H1 (cell line): Measurements from ENCODE around the gene ATF7IP. TPM values are rescaled to one million over a fixed set of nuclear protein-coding genes. Genes with fewer than 3 reads are reported as not detected.

Experiments used
- CTCF ChIA-PET: fragments of 300-600 bp; sonication (Branson Sonifier 250); formaldehyde crosslinking; loops from one replicate; lab custom pipeline; 2021; ENCODE audit not compliant: partially characterized antibody; lab: Charles Lee
- POLR2A ChIA-PET: fragments of 300-600 bp; sonication (Branson Sonifier 250); formaldehyde crosslinking; loops from one replicate; lab custom pipeline; 2021; ENCODE audit warnings: inconsistent platforms; ENCODE audit not compliant: partially characterized antibody; lab: Charles Lee
- DNase-seq, 2 experiments: peaks; one replicate each; pipeline versions ENCODE4 v3.0.0 to v3.0.0-alpha.2; 2010 to 2022; ENCODE audit warnings: low spot score in 2 of 2, low read depth in 1 of 2, mixed read lengths in 1 of 2
- FAIRE-seq: peaks from 2 replicates; lab custom pipeline; 2011; peaks lifted over from hg19 to GRCh38; lab: Jason Lieb, UNC
- H2AFZ ChIP-seq: 2 replicates; pipeline ENCODE4 v1.8.1; 2012; ENCODE audit warnings: low read length, inconsistent platforms
- H2AK5ac ChIP-seq: 2 replicates; pipeline ENCODE4 v1.6.1; 2013; ENCODE audit warnings: low read depth, low read length
- H2BK120ac ChIP-seq: replicated peaks from 2 replicates; pipeline ENCODE3; 2013; ENCODE audit warnings: low read depth, low read length, inconsistent platforms
- H2BK12ac ChIP-seq: 2 replicates; pipeline ENCODE4 v1.6.1; 2013; ENCODE audit warnings: low read depth, low read length
- H2BK15ac ChIP-seq: 2 replicates; pipeline ENCODE4 v1.6.1; 2013; ENCODE audit warnings: low read length
- H2BK20ac ChIP-seq: 2 replicates; pipeline ENCODE4 v1.6.1; 2013; ENCODE audit warnings: low read length
- H2BK5ac ChIP-seq: 2 replicates; pipeline ENCODE4 v1.6.1; 2013; ENCODE audit warnings: low read depth, low read length
- H3K14ac ChIP-seq: 2 replicates; pipeline ENCODE4 v1.6.1; 2013; ENCODE audit warnings: inconsistent platforms; ENCODE audit not compliant: insufficient read length
- H3K18ac ChIP-seq: 2 replicates; pipeline ENCODE4 v1.6.1; 2013; ENCODE audit warnings: low read length; ENCODE audit errors: extremely low read depth
- H3K23ac ChIP-seq: 2 replicates; pipeline ENCODE4 v1.6.1; 2013; ENCODE audit warnings: inconsistent platforms; ENCODE audit not compliant: insufficient read length
- H3K23me2 ChIP-seq: 2 replicates; pipeline ENCODE4 v1.6.1; 2013; ENCODE audit warnings: low read depth, low read length
- H3K27ac ChIP-seq: 2 replicates; pipeline ENCODE4 v1.6.1; 2011; ENCODE audit warnings: low read depth, low read length, inconsistent platforms
- H3K27me3 ChIP-seq, 4 experiments: replicated peaks in 1 of 4; 1 replicate in 1 of 4; 2 replicates in 3 of 4; pipeline versions ENCODE4 v1.6.1 to v1.8.1; 2011 to 2013; ENCODE audit warnings: low read length in 3 of 4, mild to moderate bottlenecking in 3 of 4, inconsistent platforms in 2 of 4, mixed read lengths in 2 of 4, moderate library complexity in 1 of 4; ENCODE audit not compliant: control insufficient read depth in 3 of 4, insufficient read depth in 3 of 4; ENCODE audit errors: extremely low read depth in 1 of 4
- H3K36me3 ChIP-seq, 4 experiments: 2 replicates each; pipeline versions ENCODE4 v1.6.1 to v1.8.1; 2011 to 2013; ENCODE audit warnings: mild to moderate bottlenecking in 4 of 4, low read length in 3 of 4, moderate library complexity in 2 of 4, control low read depth in 1 of 4, inconsistent platforms in 1 of 4; ENCODE audit not compliant: insufficient read depth in 4 of 4, control insufficient read depth in 2 of 4
- H3K4ac ChIP-seq: replicated peaks from 2 replicates; pipeline ENCODE3; 2013; ENCODE audit warnings: low read length, low read depth, mixed read lengths, inconsistent platforms; ENCODE audit not compliant: insufficient read length
- H3K4me1 ChIP-seq, 4 experiments: replicated peaks in 1 of 4; 1 replicate in 1 of 4; 2 replicates in 3 of 4; pipeline versions ENCODE4 v1.6.1 to v1.8.1; 2011 to 2013; ENCODE audit warnings: low read length in 3 of 4, inconsistent platforms in 2 of 4, mixed read lengths in 1 of 4; ENCODE audit not compliant: insufficient read depth in 4 of 4, control insufficient read depth in 3 of 4
- H3K4me2 ChIP-seq, 2 experiments: 2 replicates each; pipeline versions ENCODE4 v1.6.1 to v1.8.1; 2011 to 2013; ENCODE audit warnings: low read depth in 2 of 2, low read length in 2 of 2, control low read depth in 1 of 2, inconsistent platforms in 1 of 2, mild to moderate bottlenecking in 1 of 2; ENCODE audit not compliant: insufficient read depth in 1 of 2
- H3K4me3 ChIP-seq, 4 experiments: fragments of 200-600, 300-600 bp in 1 of 4; sonication (generic), shearing (Covaris generic), sonication (Bioruptor Twin) in 1 of 4; 2 replicates each; pipeline versions ENCODE4 v1.5.1 to v1.8.1; 2011 to 2016; ENCODE audit warnings: low read length in 4 of 4, low read depth in 3 of 4, control low read depth in 2 of 4, inconsistent platforms in 2 of 4, mild to moderate bottlenecking in 2 of 4, mixed read lengths in 1 of 4, moderate library complexity in 1 of 4; ENCODE audit not compliant: insufficient read depth in 2 of 4; ENCODE audit errors: extremely low read depth in 1 of 4
- H3K56ac ChIP-seq: replicated peaks from 2 replicates; pipeline ENCODE3; 2013; ENCODE audit warnings: low read depth, mild to moderate bottlenecking, mixed read lengths, low read length, inconsistent platforms; ENCODE audit not compliant: insufficient read length
- H3K79me1 ChIP-seq: 2 replicates; pipeline ENCODE4 v1.6.1; 2013; ENCODE audit warnings: low read depth, low read length, control low read depth
- H3K79me2 ChIP-seq, 2 experiments: 2 replicates each; pipeline versions ENCODE4 v1.6.1 to v1.8.1; 2012 to 2013; ENCODE audit warnings: low read length in 2 of 2, mild to moderate bottlenecking in 2 of 2, inconsistent platforms in 1 of 2; ENCODE audit not compliant: insufficient read depth in 2 of 2, control insufficient read depth in 1 of 2
- H3K9ac ChIP-seq, 4 experiments: replicated peaks in 1 of 4; 1 replicate in 1 of 4; 2 replicates in 3 of 4; pipeline versions ENCODE4 v1.6.1 to v1.8.1; 2011 to 2013; ENCODE audit warnings: low read depth in 3 of 4, low read length in 3 of 4, control low read depth in 2 of 4, mild to moderate bottlenecking in 2 of 4, moderate library complexity in 2 of 4, inconsistent platforms in 1 of 4; ENCODE audit errors: extremely low read depth in 1 of 4
- H3K9me3 ChIP-seq, 2 experiments: 2 replicates each; pipeline versions ENCODE4 v1.6.1 to v1.8.1; 2012 to 2013; ENCODE audit warnings: mild to moderate bottlenecking in 2 of 2, moderate library complexity in 2 of 2, control low read depth in 1 of 2, inconsistent platforms in 1 of 2, low read depth in 1 of 2, low read length in 1 of 2, mixed read lengths in 1 of 2; ENCODE audit not compliant: insufficient read depth in 2 of 2
- H4K20me1 ChIP-seq, 2 experiments: replicated peaks in 1 of 2; 2 replicates each; pipeline versions ENCODE3 to v1.8.1; 2011 to 2013; ENCODE audit warnings: inconsistent platforms in 2 of 2, low read length in 2 of 2, mild to moderate bottlenecking in 1 of 2; ENCODE audit not compliant: insufficient read depth in 2 of 2, control insufficient read depth in 1 of 2
- H4K5ac ChIP-seq: 2 replicates; pipeline ENCODE4 v1.6.1; 2013; ENCODE audit warnings: low read length, low read depth, mixed read lengths, inconsistent platforms; ENCODE audit not compliant: insufficient read length
- H4K8ac ChIP-seq: 2 replicates; pipeline ENCODE4 v1.8.0; 2013; ENCODE audit warnings: mild to moderate bottlenecking, moderate library complexity, low read length, inconsistent platforms; ENCODE audit not compliant: insufficient read depth; ENCODE audit errors: extremely low read depth
- H4K91ac ChIP-seq: replicated peaks from 2 replicates; pipeline ENCODE3; 2013; ENCODE audit warnings: low read length, mixed read lengths, inconsistent platforms; ENCODE audit not compliant: insufficient read length
- JUND ChIP-seq: IDR thresholded peaks from 2 replicates; pipeline ENCODE4 v1.6.1; 2011; ENCODE audit warnings: mild to moderate bottlenecking, improper control_type of control experiment, low read length
- NANOG ChIP-seq: IDR thresholded peaks from 2 replicates; pipeline ENCODE4 v1.6.1; 2011; ENCODE audit warnings: low read length, low read depth, mild to moderate bottlenecking, inconsistent platforms; ENCODE audit not compliant: insufficient read depth, poor library complexity, severe bottlenecking
- SP1 ChIP-seq: IDR thresholded peaks from 2 replicates; pipeline ENCODE4 v1.6.1; 2011; ENCODE audit warnings: low read depth, low read length
- WGBS, 2 experiments: shearing (Covaris generic) in 1 of 2; methylation state at CpG; one replicate each; pipeline versions ENCODE4 v1.1.6 to v1.1.7; 2013 to 2015; ENCODE audit warnings: low lambda C conversion rate in 2 of 2, mixed read lengths in 2 of 2, inconsistent platforms in 1 of 2, low coverage in 1 of 2, missing lambda C conversion rate in 1 of 2; ENCODE audit not compliant: insufficient replicate concordance in 2 of 2, insufficient coverage in 1 of 2, insufficient read length in 1 of 2; ENCODE audit errors: extremely low coverage in 1 of 2, missing lambda C conversion rate in 1 of 2; 5-methylcytosine and 5-hydroxymethylcytosine counted together
- polyA plus RNA-seq, 7 experiments: library from polyadenylated mRNA; depleted of rRNA in 3 of 7; stranded (reverse) in 5 of 7; unstranded in 2 of 7; fragments of >200 nt in 5 of 7; fragments of 200-250 nt in 2 of 7; gene quantifications; 1 replicate in 5 of 7; 2 replicates in 1 of 7; 4 replicates in 1 of 7; pipeline versions ENCODE4 v1.2.1 to v1.2.3, GENCODE V29; 2011 to 2013; ENCODE audit warnings: missing spikeins in 2 of 7, mixed read lengths in 2 of 7
- total RNA-seq: library from RNA; stranded (reverse); fragmentation: NEBNext Ultra II Directional; extraction: Animal tissue kit (Norgen Biotek cat#: 25700); gene quantifications from 2 replicates; pipeline ENCODE4 v1.2.1, GENCODE V29; 2021

ATF7IP gene
- total and polyA plus RNA-seq, 2 of the 8 experiments (the other 6 are each of a cell fraction or from before 2014, with no cell fraction given) = 34.2 to 148 TPM

DNA sequence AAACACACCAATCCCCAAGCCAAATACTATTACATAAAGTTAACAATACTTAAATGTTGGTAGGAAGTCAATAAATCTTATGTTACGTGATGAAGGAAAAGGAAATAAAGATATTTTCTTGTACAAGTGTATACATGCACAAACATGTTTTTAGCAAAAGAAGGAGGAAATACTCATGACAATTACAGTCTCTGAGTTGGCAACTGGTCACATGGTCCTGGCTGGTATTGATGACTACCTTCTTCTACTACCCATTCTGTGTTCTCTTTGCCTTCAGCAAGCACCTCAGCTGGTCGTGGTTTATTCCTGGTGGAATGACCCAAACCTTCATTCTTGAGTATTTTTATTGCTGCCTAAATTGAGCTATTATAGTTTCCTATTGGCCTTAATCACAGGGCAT lies 117.4 kb downstream of the ATF7IP start:
- no peak overlapping the region for H2BK5ac ChIP-seq
- ChIA-PET POLR2A (no interaction called here), CTCF (interaction anchor here (0.9 kb wide), 1 partner anchor 29 kb away, joined by 3 read pairs; no protein-coding TSS in a partner anchor)
- H3K9ac ChIP-seq = no peak overlapping the region
- no peak overlapping the region for H3K4me3 ChIP-seq
- no peaks in the 10 kb centered on the region for H3K9me3 ChIP-seq
- H3K4me2 ChIP-seq = no peak overlapping the region
- H3K18ac ChIP-seq = no peak overlapping the region
- H2BK15ac ChIP-seq = no peak overlapping the region
- no peak overlapping the region for H2BK120ac ChIP-seq
- DNase-seq = no peak
- no peak overlapping the region for H3K23ac ChIP-seq
- no peak overlapping the region for H3K4ac ChIP-seq
- no peak overlapping the region for H4K5ac ChIP-seq
- no peak overlapping the region for H2BK12ac ChIP-seq
- no peak overlapping the region for H4K8ac ChIP-seq
- TF ChIP-seq SP1 = no peak
- TF ChIP-seq NANOG = no peak
- TF ChIP-seq JUND = no peak
- no peaks in the 10 kb centered on the region for H3K4me1 ChIP-seq
- FAIRE-seq = no peak
- peaks cover 7 to 84% (median 42%) of the 10 kb centered on the region in 4 experiments for H3K36me3 ChIP-seq
- no peaks in the 10 kb centered on the region for H3K27me3 ChIP-seq
- no peak overlapping the region for H3K14ac ChIP-seq
- H3K23me2 ChIP-seq = no peaks in the 10 kb centered on the region
- no peak overlapping the region for H3K27ac ChIP-seq
- H3K79me2 ChIP-seq = no peaks in the 10 kb centered on the region
- no peak overlapping the region for H4K91ac ChIP-seq
- no peak overlapping the region for H2AK5ac ChIP-seq
- H4K20me1 ChIP-seq = no peaks in the 10 kb centered on the region
- H3K56ac ChIP-seq = no peak overlapping the region
- 79% methylated on average over 2 of the region's 2 CpGs; no CpG with 5 or more reads in 1 of the 2 experiments for WGBS, 2 experiments
- no peak overlapping the region for H2BK20ac ChIP-seq
- H2AFZ ChIP-seq = no peak overlapping the region
- no peaks in the 10 kb centered on the region; the same call in 1 of the 2 replicates for H3K79me1 ChIP-seq
